Colonic mucosa (tissue), 4 donors: ENCODE measurements around the gene RAET1G. TPM values are rescaled to one million over a fixed set of nuclear protein-coding genes. Genes with fewer than 3 reads are reported as not detected.
A peak's percentile ranks its signal among the peaks of the same experiment; 100 is the strongest.

Experiments
- DNase-seq: peaks from one replicate; pipeline ENCODE4 v3.0.0-alpha.2; 2020
- H3K27ac ChIP-seq: fragments of 200-600 bp; one replicate; pipeline ENCODE4 v1.8.0; 2021
- H3K27me3 ChIP-seq: fragments of 200-600 bp; one replicate; pipeline ENCODE4 v1.8.0; 2021
- H3K36me3 ChIP-seq: fragments of 200-600 bp; one replicate; pipeline ENCODE4 v1.8.0; 2021
- H3K4me1 ChIP-seq: fragments of 200-600 bp; one replicate; pipeline ENCODE4 v1.8.0; 2021; ENCODE audit warnings: mild to moderate bottlenecking
- H3K4me3 ChIP-seq: fragments of 200-600 bp; one replicate; pipeline ENCODE4 v1.8.0; 2021
- H3K9ac ChIP-seq, 2 donors: one replicate each; pipeline ENCODE4 v1.7.0; 2013; ENCODE audit warnings: control low read depth in 2 of 2, low read depth in 2 of 2, low read length in 2 of 2
- H3K9me3 ChIP-seq: fragments of 200-600 bp; one replicate; pipeline ENCODE4 v1.8.0; 2021
- CTCF ChIP-seq: fragments of 200-600 bp; IDR thresholded peaks from one replicate; pipeline ENCODE4 v1.8.0; 2022; ENCODE audit warnings: antibody characterized with exemption, mild to moderate bottlenecking
- intact Hi-C: fragments of 100-400 bp; cut with DNase I; formaldehyde crosslinking; loops from one replicate; pipeline ENCODE4 v1.14.1; 2022
- total RNA-seq, 2 donors: library from RNA; stranded (reverse); fragmentation: NEBNext Ultra II Directional in 1 of 2; extraction: Animal tissue kit (Norgen Biotek cat#: 25700) in 1 of 2; gene quantifications; one replicate each; pipeline ENCODE4 v1.2.1, GENCODE V29; 2021
- donor health status: healthy.
- donor health status: DM: no; HTN: no; CAD: no.
- donor health status: DM: no; HTN: no; CAD: no.

RAET1G gene
- total RNA-seq, 2 donors from 2014 or later: 0.27 TPM; not detected in 1

- TF ChIP-seq CTCF: no peak
- Histone ChIP-seq H3K4me3 (no peak overlapping the region), H3K36me3 (no peaks in the 10 kb centered on the region), H3K27ac (no peak overlapping the region), H3K9me3 (no peaks in the 10 kb centered on the region), H3K4me1 (peaks cover 9% of the 10 kb centered on the region), H3K9ac (no peak overlapping the region), H3K27me3 (no peaks in the 10 kb centered on the region)
- intact Hi-C loops: no loop called here
- DNase-seq: no peak
These were observed 22.8 kb downstream of the RAET1G start for GRCh38 chr6:149899926-149900619.

- Histone ChIP-seq H3K4me3 (no peak overlapping the region), H3K27me3 (no peaks in the 10 kb centered on the region), H3K27ac (no peak overlapping the region), H3K4me1 (peaks cover 13% of the 10 kb centered on the region), H3K9ac (no peak overlapping the region), H3K36me3 (no peaks in the 10 kb centered on the region), H3K9me3 (no peaks in the 10 kb centered on the region)
- TF ChIP-seq CTCF: no peak
- no peak for DNase-seq
- intact Hi-C loops: no loop called here
These were observed 23.4 kb downstream of the RAET1G start for GRCh38 chr6:149899486-149899885.

- intact Hi-C loops: no loop called here
- Histone ChIP-seq H3K9ac (no peak overlapping the region), H3K27ac (no peak overlapping the region), H3K4me3 (no peak overlapping the region), H3K9me3 (no peaks in the 10 kb centered on the region), H3K27me3 (no peaks in the 10 kb centered on the region), H3K36me3 (no peaks in the 10 kb centered on the region), H3K4me1 (peaks cover 13% of the 10 kb centered on the region)
- no peak for TF ChIP-seq CTCF
- DNase-seq: no peak
These were observed 24.0 kb downstream of the RAET1G start for GRCh38 chr6:149898966-149899365.

- peak within 1 kb of the TSS; percentile 10 for H3K4me3 ChIP-seq
- intact Hi-C loops: no loop called here
- no peaks in the 10 kb centered on the region for H3K27me3 ChIP-seq
- peaks cover 13% of the 10 kb centered on the region for H3K4me1 ChIP-seq
- DNase-seq: peak; percentile 42
- H3K27ac ChIP-seq: peak within 1 kb of the TSS; percentile 65
- TF ChIP-seq CTCF: no peak
- H3K9ac ChIP-seq: peak within 1 kb of the TSS; percentile 16 to 69
- H3K36me3 ChIP-seq: no peaks in the 10 kb centered on the region
- no peaks in the 10 kb centered on the region for H3K9me3 ChIP-seq
These were observed 24.8 kb downstream of the RAET1G start, which contains the start of gene RAET1E for GRCh38 chr6:149897855-149898744. RAET1E (minus strand) TSS chr6:149898113; CDS start chr6:149890901, 7,212 bp downstream.

- DNase-seq: peak; percentile 75
- Histone ChIP-seq H3K4me3 (peak overlapping the region; percentile 10), H3K9ac (peak overlapping the region in 1 of 2 donors; percentile 69), H3K27me3 (no peaks in the 10 kb centered on the region), H3K36me3 (no peaks in the 10 kb centered on the region), H3K27ac (peak overlapping the region; percentile 65), H3K4me1 (peaks cover 13% of the 10 kb centered on the region), H3K9me3 (no peaks in the 10 kb centered on the region)
- TF ChIP-seq CTCF: no peak
- intact Hi-C loops: no loop called here
These were observed 25.8 kb downstream of the RAET1G start for GRCh38 chr6:149897015-149897697.
